ENCODE results near the gene UBA7. TPM values are rescaled to one million over a fixed set of nuclear protein-coding genes. Genes with fewer than 3 reads are reported as not detected.

Gene UBA7
- total and polyA plus RNA-seq, 2 experiments from 2014 or later = 0.14 to 0.50 TPM

Small RNAs within 50 kb of the gene (microRNA-seq; reads per million reads assigned to microRNA genes)
- gene MIR5193 = not detected

Small RNAs within 50 kb of the gene (small RNA-seq; reads per million reads assigned to genes)
- gene COX6CP14 (ENCODE audit: low replicate concordance) (not detected), gene RN7SL217P (ENCODE audit: low replicate concordance) (not detected)

Other genes starting within 250 kb of the UBA7 start
- 202 and 264 TPM in 2 replicates for gene APEH, start 139.6 kb downstream of the UBA7 start, total RNA-seq (2014; rRNA removed; shearing (Covaris generic))
- 170 and 178 TPM in 2 replicates for gene APEH, start 139.6 kb downstream of the UBA7 start, polyA plus RNA-seq (2016; fragmentation: Nextera tagmentation; extraction: Ambion mirVana)
- gene MST1, start 124.5 kb downstream of the UBA7 start, total RNA-seq (2014; rRNA removed; shearing (Covaris generic)) = 8.7 and 11.1 TPM in 2 replicates
- gene MST1, start 124.5 kb downstream of the UBA7 start, polyA plus RNA-seq (2016; fragmentation: Nextera tagmentation; extraction: Ambion mirVana) = 5.0 and 5.9 TPM in 2 replicates
- 24.4 and 32.5 TPM in 2 replicates for gene RNF123, start 124.4 kb downstream of the UBA7 start, total RNA-seq (2014; rRNA removed; shearing (Covaris generic))
- gene RNF123, start 124.4 kb downstream of the UBA7 start, polyA plus RNA-seq (2016; fragmentation: Nextera tagmentation; extraction: Ambion mirVana) = 13.2 and 14.6 TPM in 2 replicates
- 8.2 and 10.4 TPM in 2 replicates for gene AMIGO3, start 94.3 kb downstream of the UBA7 start, total RNA-seq (2014; rRNA removed; shearing (Covaris generic))
- 2.9 and 3.5 TPM in 2 replicates for gene AMIGO3, start 94.3 kb downstream of the UBA7 start, polyA plus RNA-seq (2016; fragmentation: Nextera tagmentation; extraction: Ambion mirVana)
- 29.4 and 36.1 TPM in 2 replicates for gene GMPPB, start 90.0 kb downstream of the UBA7 start, total RNA-seq (2014; rRNA removed; shearing (Covaris generic))
- 7.8 and 10.2 TPM in 2 replicates for gene GMPPB, start 90.0 kb downstream of the UBA7 start, polyA plus RNA-seq (2016; fragmentation: Nextera tagmentation; extraction: Ambion mirVana)
- 35.5 and 38.4 TPM in 2 replicates for gene IP6K1, start 27.4 kb downstream of the UBA7 start, total RNA-seq (2014; rRNA removed; shearing (Covaris generic))
- 8.3 and 10.7 TPM in 2 replicates for gene IP6K1, start 27.4 kb downstream of the UBA7 start, polyA plus RNA-seq (2016; fragmentation: Nextera tagmentation; extraction: Ambion mirVana)
- 0.24 TPM in 1 of 2 replicates, not detected in the other for gene CDHR4, start 14.1 kb downstream of the UBA7 start, total RNA-seq (2014; rRNA removed; shearing (Covaris generic))
- gene CDHR4, start 14.1 kb downstream of the UBA7 start, polyA plus RNA-seq (2016; fragmentation: Nextera tagmentation; extraction: Ambion mirVana) = 0.26 and 0.28 TPM in 2 replicates
- 4.0 and 4.9 TPM in 2 replicates for gene INKA1, start 10.7 kb downstream of the UBA7 start, total RNA-seq (2014; rRNA removed; shearing (Covaris generic))
- 3.7 and 5.0 TPM in 2 replicates for gene INKA1, start 10.7 kb downstream of the UBA7 start, polyA plus RNA-seq (2016; fragmentation: Nextera tagmentation; extraction: Ambion mirVana)
- 13.4 and 15.3 TPM in 2 replicates for gene TRAIP, start 42.6 kb upstream of the UBA7 start, total RNA-seq (2014; rRNA removed; shearing (Covaris generic))
- 16.6 and 19.5 TPM in 2 replicates for gene TRAIP, start 42.6 kb upstream of the UBA7 start, polyA plus RNA-seq (2016; fragmentation: Nextera tagmentation; extraction: Ambion mirVana)
- 80.1 and 83.0 TPM in 2 replicates for gene CAMKV, start 56.0 kb upstream of the UBA7 start, total RNA-seq (2014; rRNA removed; shearing (Covaris generic))
- 32.7 and 38.3 TPM in 2 replicates for gene CAMKV, start 56.0 kb upstream of the UBA7 start, polyA plus RNA-seq (2016; fragmentation: Nextera tagmentation; extraction: Ambion mirVana)
- gene MST1R, start 89.9 kb upstream of the UBA7 start, total RNA-seq (2014; rRNA removed; shearing (Covaris generic)) = 3.7 and 4.4 TPM in 2 replicates
- 1.8 and 3.9 TPM in 2 replicates for gene MST1R, start 89.9 kb upstream of the UBA7 start, polyA plus RNA-seq (2016; fragmentation: Nextera tagmentation; extraction: Ambion mirVana)
- gene MON1A, start 115.9 kb upstream of the UBA7 start, total RNA-seq (2014; rRNA removed; shearing (Covaris generic)) = 12.1 and 13.3 TPM in 2 replicates
- gene MON1A, start 115.9 kb upstream of the UBA7 start, polyA plus RNA-seq (2016; fragmentation: Nextera tagmentation; extraction: Ambion mirVana) = 5.5 and 6.4 TPM in 2 replicates
- 62.0 and 66.6 TPM in 2 replicates for gene RBM6, start 126.2 kb upstream of the UBA7 start, total RNA-seq (2014; rRNA removed; shearing (Covaris generic))
- gene RBM6, start 126.2 kb upstream of the UBA7 start, polyA plus RNA-seq (2016; fragmentation: Nextera tagmentation; extraction: Ambion mirVana) = 76.2 and 97.6 TPM in 2 replicates

Measured in GM23338 (cell line).